GM18907 (cell line): ENCODE data around the gene SLC22A3.
"Not testable (repeated sequence)": the region's sequence is repeated elsewhere in the genome, so short reads cannot be mapped to it uniquely, and the experiment has no call there.

Source experiments
- ATAC-seq: cut with Tn5 transposase; IDR thresholded peaks from one replicate; pipeline ENCODE4 v1.9.1; 2021; ENCODE audit warnings: mild to moderate bottlenecking, moderate library complexity; ENCODE audit not compliant: unreplicated experiment

SLC22A3 gene

GRCh38 chr6:160348223-160349019, at the start of gene SLC22A3:
Gene SLC22A3 (plus strand): TSS chr6:160348378. CDS start chr6:160348420, 42 bp downstream.
- ATAC-seq: no peak

GRCh38 chr6:160299559-160299958, 48.6 kb upstream of the SLC22A3 start:
- no peak for ATAC-seq

- no peak for ATAC-seq
These were observed 48.0 kb upstream of the SLC22A3 start for GRCh38 chr6:160300076-160300695.

- ATAC-seq: no peak
These were observed 46.8 kb upstream of the SLC22A3 start for GRCh38 chr6:160301339-160301738.

- not testable (repeated sequence) for ATAC-seq
These were observed 45.6 kb upstream of the SLC22A3 start for GRCh38 chr6:160302431-160303082.

- no peak for ATAC-seq
These were observed 44.4 kb upstream of the SLC22A3 start for GRCh38 chr6:160303806-160304205.

- no peak for ATAC-seq
These were observed 42.1 kb upstream of the SLC22A3 start for GRCh38 chr6:160305926-160306713.

GRCh38 chr6:160309718-160310117, 38.5 kb upstream of the SLC22A3 start:
- ATAC-seq: no peak

GRCh38 chr6:160312900-160313299, 35.3 kb upstream of the SLC22A3 start:
- no peak for ATAC-seq

GRCh38 chr6:160315310-160315709, 32.9 kb upstream of the SLC22A3 start:
- ATAC-seq: no peak

GRCh38 chr6:160316261-160316660, 31.9 kb upstream of the SLC22A3 start:
- no peak for ATAC-seq

GRCh38 chr6:160319246-160319645, 28.9 kb upstream of the SLC22A3 start:
- no peak for ATAC-seq

GRCh38 chr6:160321729-160322505, 26.3 kb upstream of the SLC22A3 start:
- no peak for ATAC-seq

GRCh38 chr6:160327981-160328380, 20.2 kb upstream of the SLC22A3 start:
- ATAC-seq: no peak

- no peak for ATAC-seq
These were observed 19.7 kb upstream of the SLC22A3 start for GRCh38 chr6:160328447-160328846.

GRCh38 chr6:160329188-160329587, 19.0 kb upstream of the SLC22A3 start:
- ATAC-seq: no peak

- ATAC-seq: no peak
These were observed 17.6 kb upstream of the SLC22A3 start for GRCh38 chr6:160330619-160331018.

GRCh38 chr6:160331204-160331603, 17.0 kb upstream of the SLC22A3 start:
- no peak for ATAC-seq

- no peak for ATAC-seq
These were observed 16.4 kb upstream of the SLC22A3 start for GRCh38 chr6:160331753-160332152.

- ATAC-seq: no peak
These were observed 15.1 kb upstream of the SLC22A3 start for GRCh38 chr6:160333101-160333500.
